Measurements from ENCODE around the gene CDCP1. TPM values are rescaled to one million over a fixed set of nuclear protein-coding genes. Genes with fewer than 3 reads are reported as not detected.
"Not testable (repeated sequence)": the region's sequence is repeated elsewhere in the genome, so short reads cannot be mapped to it uniquely, and the experiment has no call there.

CDCP1 gene
- polyA plus RNA-seq, 1 donor: 0.34 TPM

- no peak for DNase-seq
These were observed 63.2 kb downstream of the CDCP1 start for GRCh38 chr3:45083023-45083422.

GRCh38 chr3:45082142-45082538, 64.0 kb downstream of the CDCP1 start:
- no peak for DNase-seq

GRCh38 chr3:45081506-45082141, 64.6 kb downstream of the CDCP1 start:
- no peak for DNase-seq

DNA sequence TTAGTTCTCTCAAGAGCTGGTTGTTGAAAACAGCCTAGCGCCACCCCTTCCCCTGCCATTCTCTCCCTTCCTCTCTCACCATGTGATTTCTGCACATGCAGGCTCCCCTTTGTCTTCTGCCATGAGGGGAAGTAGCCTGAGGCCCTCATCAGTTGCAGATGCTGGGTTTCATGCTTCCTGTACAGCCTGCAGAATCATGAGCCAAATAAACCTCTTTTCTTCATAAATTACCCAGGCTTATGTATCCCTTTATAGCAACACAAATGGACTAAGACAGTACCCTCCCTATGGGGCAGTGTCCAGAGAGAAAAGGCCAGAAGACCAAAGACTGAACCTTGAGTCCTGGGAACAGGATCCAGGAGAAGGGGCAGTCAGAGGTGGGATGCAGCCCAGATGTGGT, 65.4 kb downstream of the CDCP1 start:
- no peak for DNase-seq

DNA sequence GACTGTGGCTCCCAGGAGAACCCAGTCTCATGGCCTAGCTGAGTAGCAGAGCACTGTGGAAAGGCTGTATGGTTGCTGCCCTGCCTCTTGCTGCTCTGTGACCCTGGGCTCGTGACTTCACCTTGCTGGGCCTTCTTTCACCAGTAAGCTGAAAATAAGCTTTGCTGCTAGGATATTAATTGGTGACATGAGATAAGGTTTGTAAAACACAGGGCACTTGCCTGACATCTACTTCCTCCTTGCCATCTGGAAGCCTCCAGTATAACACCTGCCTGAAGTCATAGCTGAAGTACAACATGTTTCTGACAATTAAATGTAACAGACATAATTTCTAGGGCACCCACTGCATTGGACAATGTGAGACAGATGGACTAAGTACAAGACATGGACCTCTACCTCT, 66.5 kb downstream of the CDCP1 start:
- no peak for DNase-seq

- no peak for DNase-seq
These were observed 67.2 kb downstream of the CDCP1 start for GRCh38 chr3:45078910-45079522.

- DNase-seq: not testable (repeated sequence)
These were observed 67.9 kb downstream of the CDCP1 start for GRCh38 chr3:45078256-45078655.

DNA sequence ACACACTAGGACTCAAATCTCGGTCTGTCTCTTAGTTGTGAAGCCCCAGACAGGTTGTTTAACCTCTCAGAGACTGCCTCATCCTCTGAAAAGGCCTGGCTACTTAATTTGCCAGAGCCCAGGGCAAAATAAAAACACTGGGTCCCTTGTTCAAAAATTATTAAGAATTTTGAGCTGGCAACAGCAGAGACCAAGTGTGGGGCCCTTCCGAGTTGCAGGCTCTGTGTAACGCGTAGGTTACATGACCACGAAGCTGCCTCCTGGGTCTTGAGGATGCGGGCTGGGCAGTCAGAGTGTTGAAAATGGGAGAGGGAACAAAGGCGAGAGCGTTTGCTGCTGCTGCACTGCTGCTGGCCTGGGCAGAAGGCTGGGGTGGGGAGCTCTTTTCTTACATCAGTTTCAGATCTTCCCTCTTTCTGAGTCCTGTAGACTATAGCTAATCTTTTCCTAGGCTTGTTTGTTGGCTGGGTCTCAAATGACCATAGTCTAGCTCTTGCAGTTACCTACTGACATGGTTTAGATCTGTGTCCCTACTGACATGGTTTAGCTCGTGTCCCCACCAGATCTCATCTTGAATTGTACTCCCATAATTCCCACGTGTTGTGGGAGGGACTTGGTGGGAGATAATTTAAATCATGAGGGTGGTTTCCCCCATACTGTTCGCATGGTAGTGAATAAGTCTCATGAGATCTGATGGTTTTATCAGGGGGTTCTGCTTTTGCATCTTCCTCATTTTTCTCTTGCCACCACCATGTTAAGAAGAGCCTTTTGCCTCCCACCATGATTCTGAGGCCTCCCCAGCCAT, 70.2 kb downstream of the CDCP1 start:
- DNase-seq: no peak

- no peak for DNase-seq
These were observed 75.1 kb downstream of the CDCP1 start for GRCh38 chr3:45071075-45071474.

- no peak for DNase-seq
These were observed 78.2 kb downstream of the CDCP1 start for GRCh38 chr3:45067941-45068340.

DNA sequence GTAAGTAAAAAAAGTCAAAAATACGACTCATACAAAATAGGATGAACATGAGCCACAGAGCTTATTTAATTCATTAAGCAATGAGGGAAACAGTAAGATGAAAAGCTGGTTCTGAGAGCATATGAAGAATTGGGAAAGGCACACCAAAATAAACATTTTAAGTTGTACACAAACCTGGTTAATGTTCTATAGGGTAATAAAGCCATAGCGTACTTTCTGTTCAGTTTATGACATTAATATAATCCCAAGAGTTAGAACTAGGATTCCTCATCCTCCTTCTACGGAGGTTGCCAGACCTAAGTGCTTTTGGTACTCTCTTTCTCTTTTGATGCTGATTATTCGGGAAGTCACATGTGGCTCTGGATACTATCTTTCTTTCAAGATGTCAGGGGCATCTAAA, 78.7 kb downstream of the CDCP1 start:
- no peak for DNase-seq

DNA sequence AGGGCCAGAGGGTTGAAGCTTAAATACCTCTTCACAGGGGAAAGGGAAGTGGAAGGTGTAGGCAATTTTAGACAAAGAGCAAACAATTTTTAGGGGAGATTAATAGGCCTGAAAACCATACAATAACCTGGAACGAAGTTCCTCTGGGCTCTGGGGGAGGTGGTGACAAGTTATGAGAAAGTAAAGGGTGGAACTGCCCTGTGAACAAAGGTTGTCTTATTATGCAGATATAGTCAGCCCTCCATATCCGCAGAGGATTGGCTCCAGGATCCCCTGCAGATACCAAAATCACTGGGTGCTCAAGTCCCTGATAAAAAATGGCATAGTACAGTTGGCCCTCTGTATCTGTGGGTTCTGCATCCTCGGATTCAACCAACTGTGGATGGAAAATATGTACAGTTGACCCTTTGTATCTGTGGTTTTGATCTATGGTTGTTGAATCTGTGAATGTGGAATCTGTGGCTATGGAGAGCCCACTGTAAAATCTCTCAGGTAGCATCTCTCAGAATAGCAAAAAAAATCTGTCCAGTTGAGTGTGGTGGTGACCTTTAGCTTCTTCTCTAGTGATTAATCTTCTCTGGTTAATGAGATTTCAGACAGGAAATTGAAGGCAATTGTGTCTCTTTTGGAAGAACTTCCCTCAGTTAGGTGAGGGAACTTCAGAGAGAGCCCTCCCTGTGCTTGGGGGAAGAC, 79.9 kb downstream of the CDCP1 start:
- no peak for DNase-seq

- no peak for DNase-seq
These were observed 80.8 kb downstream of the CDCP1 start for GRCh38 chr3:45065373-45065720.

- no peak for DNase-seq
These were observed 81.4 kb downstream of the CDCP1 start for GRCh38 chr3:45064512-45065372.

DNA sequence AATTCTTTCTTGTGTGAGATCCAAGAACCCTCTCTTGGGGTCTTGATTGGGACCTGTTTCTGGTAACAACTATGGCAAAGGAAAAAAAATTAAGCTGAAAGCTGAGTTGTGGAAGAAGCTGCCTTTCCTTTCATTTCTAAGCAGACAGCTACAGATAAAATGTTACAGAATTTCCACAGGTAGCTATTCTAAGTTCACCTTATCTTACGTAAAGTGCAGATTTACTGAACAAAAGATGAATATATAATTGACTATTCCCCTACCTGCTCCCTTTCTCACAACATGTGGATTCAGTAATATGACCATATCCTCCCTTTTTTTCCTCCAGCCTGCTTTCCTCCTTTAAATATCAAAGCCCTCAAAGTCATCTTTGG, 83.5 kb downstream of the CDCP1 start:
- no peak for DNase-seq

DNA sequence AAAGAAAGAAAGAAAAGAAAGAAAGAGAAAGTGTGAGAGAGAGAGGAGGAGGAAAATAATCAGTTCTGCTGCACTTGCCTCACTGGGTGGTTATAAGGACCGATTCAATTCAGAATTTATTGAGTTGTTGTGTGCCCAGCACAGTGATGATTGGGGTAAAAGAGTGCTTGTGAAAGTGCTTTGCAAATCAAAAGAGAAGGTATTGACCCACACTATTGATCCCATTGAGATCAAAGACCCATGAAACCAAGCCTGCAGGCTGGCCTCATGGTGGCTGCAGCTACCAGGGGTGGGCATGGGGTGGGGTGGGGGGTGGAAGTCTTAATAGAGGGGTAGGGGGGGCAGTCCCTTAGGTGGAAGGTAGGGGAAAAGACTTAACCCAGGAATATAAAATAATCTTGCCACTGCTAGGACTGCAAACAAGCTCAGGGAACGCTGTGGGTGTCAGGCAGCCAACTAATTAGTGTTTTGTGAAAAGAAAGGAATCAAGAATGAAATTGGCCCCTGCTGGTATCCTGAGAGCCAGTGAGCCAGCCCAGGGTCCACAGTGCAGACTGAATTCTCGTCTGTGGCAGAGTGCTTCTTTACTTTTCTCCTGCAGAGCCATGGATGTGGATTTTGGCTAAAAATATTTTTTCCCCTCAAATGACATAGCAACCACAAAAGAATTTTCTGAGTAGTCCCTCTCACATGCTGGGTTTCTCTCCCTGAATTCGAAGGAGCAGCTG, 85.8 kb downstream of the CDCP1 start:
- no peak for DNase-seq

- no peak for DNase-seq
These were observed 87.0 kb downstream of the CDCP1 start for GRCh38 chr3:45059132-45059531.

DNA sequence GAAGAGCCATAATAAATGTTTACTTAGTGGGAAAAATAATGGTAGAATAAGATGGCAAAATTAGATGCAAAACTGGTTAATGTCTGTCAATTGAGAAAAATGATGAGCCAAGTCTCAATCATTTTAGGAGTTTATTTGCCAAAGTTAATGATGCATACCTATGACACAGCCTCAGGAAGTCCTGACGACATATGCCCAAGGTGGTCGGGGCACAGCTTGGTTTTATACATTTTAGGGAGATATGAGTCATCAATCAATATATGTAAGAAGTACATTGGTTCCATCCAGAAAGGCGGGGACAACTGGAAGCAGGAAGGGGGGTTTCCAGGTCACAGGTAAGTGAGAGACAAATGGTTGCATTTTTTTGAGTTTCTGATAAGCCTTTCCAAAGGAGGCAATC, 88.6 kb downstream of the CDCP1 start:
- DNase-seq: no peak

GRCh38 chr3:45056608-45057301, 89.4 kb downstream of the CDCP1 start:
- DNase-seq: no peak

DNA sequence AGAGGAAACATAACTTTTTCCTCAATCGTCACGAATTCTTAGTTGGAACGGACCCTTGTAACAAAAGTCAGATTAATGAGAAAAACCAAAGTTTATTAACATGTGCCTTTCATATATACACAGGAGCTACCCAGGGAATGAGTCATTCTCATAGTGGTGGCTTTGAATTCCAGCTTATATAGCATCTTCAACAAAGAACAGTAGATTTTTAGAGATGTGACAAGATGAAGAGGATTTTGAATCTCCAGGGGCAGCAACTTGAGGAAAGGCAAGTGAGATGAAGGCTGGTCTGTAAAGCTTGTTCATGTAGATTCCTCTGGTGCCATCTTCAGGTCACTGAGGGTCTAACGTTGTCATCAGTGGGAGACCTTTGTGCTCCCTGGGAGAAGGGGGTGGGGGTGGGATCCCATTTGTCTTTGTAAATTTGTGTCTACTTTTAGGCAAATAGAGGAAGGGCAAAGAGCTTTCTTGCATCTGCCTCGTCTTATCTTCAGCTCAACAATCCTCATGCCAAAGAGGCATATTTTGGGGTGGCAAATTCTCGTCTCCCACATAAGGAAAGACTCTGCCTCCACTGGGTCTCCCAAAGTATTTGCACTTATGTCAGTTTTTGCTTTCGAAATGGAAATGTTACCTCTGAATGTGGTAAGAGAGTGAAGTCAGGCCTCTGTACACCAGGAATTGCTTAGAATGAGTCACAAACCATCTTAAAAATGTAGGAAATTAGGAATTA, 90.6 kb downstream of the CDCP1 start:
- no peak for DNase-seq

Data from hindlimb muscle (tissue), 1 donor.